HCT116 (cell line): ENCODE measurements around the gene NFATC2IP. TPM values are rescaled to one million over a fixed set of nuclear protein-coding genes. Genes with fewer than 3 reads are reported as not detected.

Experiments used
- ATAC-seq: fragments of 200-7000 bp; cut with Tn5 transposase; 2 replicates; pipeline ENCODE4 v1.9.1; 2020; ENCODE audit warnings: mild to moderate bottlenecking, moderate library complexity
- BruUV-seq: library from RNA; stranded (reverse); fragments of 400-500 nt; replicated peaks from 2 replicates; lab custom pipeline; 2021; lab: Mats Ljungman, UMichigan
- CTCF ChIA-PET: fragments of 300-600 bp; sonication (Branson Sonifier 250); formaldehyde crosslinking; loops from one replicate; lab custom pipeline; 2021; ENCODE audit warnings: antibody characterized with exemption; lab: Charles Lee
- POLR2A ChIA-PET: fragments of 300-600, 350-600 bp; sonication (Branson Sonifier 250); formaldehyde crosslinking; loops from one replicate; lab custom pipeline; 2021; ENCODE audit warnings: antibody characterized with exemption; lab: Charles Lee
- RAD21 ChIA-PET, 2 experiments: fragments of 300-600 bp; sonication (Branson Sonifier 250); formaldehyde crosslinking; loops; one replicate each; lab custom pipeline; 2023; ENCODE audit warnings: low total read pairs in 2 of 2; ENCODE audit not compliant: uncharacterized antibody in 2 of 2, unreplicated experiment in 2 of 2, low non-redundant PET in 1 of 2; lab: Charles Lee
- DNase-seq: peaks from one replicate; pipeline ENCODE4 v3.0.0-alpha.2; 2010; ENCODE audit warnings: low read depth, low spot score
- H2AFZ ChIP-seq: fragments of 200-600 bp; shearing (Covaris generic), sonication (generic); 2 replicates; pipeline ENCODE4 v1.6.1; 2017; ENCODE audit warnings: low read depth, mixed run types, mixed read lengths, antibody characterized with exemption, low read length; ENCODE audit not compliant: poor library complexity, severe bottlenecking
- H3K27ac ChIP-seq: 2 replicates; pipeline ENCODE4 v1.5.1; 2012; ENCODE audit warnings: low read depth, low read length
- H3K27me3 ChIP-seq: fragments of 200-600 bp; sonication (generic); 2 replicates; pipeline ENCODE4 v1.6.1; 2016; ENCODE audit warnings: mixed run types, low read length, mixed read lengths; ENCODE audit not compliant: insufficient read depth
- H3K36me3 ChIP-seq, 2 experiments: fragments of 200-500 bp in 1 of 2; fragments of 200-600 bp in 1 of 2; sonication (Bioruptor generic) in 1 of 2; sonication (generic) in 1 of 2; 2 replicates each; pipeline versions ENCODE4 v1.5.1 to v1.6.1; 2014 to 2016; ENCODE audit warnings: low read length in 2 of 2, inconsistent platforms in 1 of 2, mixed read lengths in 1 of 2, mixed run types in 1 of 2; ENCODE audit not compliant: insufficient read depth in 2 of 2, control insufficient read depth in 1 of 2
- H3K4me1 ChIP-seq, 2 experiments: fragments of 200-600 bp in 1 of 2; sonication (generic) in 1 of 2; 2 replicates each; pipeline versions ENCODE4 v1.5.1 to v1.6.1; 2012 to 2017; ENCODE audit warnings: low read length in 2 of 2, inconsistent platforms in 1 of 2, mild to moderate bottlenecking in 1 of 2, mixed read lengths in 1 of 2, mixed run types in 1 of 2, moderate library complexity in 1 of 2; ENCODE audit not compliant: insufficient read depth in 2 of 2, control insufficient read depth in 1 of 2
- H3K4me2 ChIP-seq: fragments of 200-600 bp; sonication (generic); 2 replicates; pipeline ENCODE4 v1.6.1; 2017; ENCODE audit warnings: mixed run types, low read length, mixed read lengths
- H3K4me3 ChIP-seq, 2 experiments: fragments of 200-600 bp in 1 of 2; sonication (generic) in 1 of 2; replicated peaks in 1 of 2; 2 replicates each; pipeline ENCODE4 v1.5.1; 2011 to 2016; ENCODE audit warnings: low read length in 2 of 2, control low read depth in 1 of 2, low read depth in 1 of 2, mild to moderate bottlenecking in 1 of 2, mixed read lengths in 1 of 2, mixed run types in 1 of 2
- H3K79me2 ChIP-seq: fragments of 200-600 bp; sonication (generic); 2 replicates; pipeline ENCODE4 v1.6.1; 2017; ENCODE audit warnings: mild to moderate bottlenecking, mixed run types, low read length, moderate library complexity, mixed read lengths; ENCODE audit not compliant: insufficient read depth
- H3K9ac ChIP-seq: fragments of 200-600 bp; sonication (generic); 2 replicates; pipeline ENCODE4 v1.6.1; 2016; ENCODE audit warnings: low read length, mixed read lengths
- H3K9me2 ChIP-seq: fragments of 200-600 bp; sonication (generic), shearing (Covaris generic); 2 replicates; pipeline ENCODE4 v1.6.1; 2017; ENCODE audit warnings: mixed run types, mild to moderate bottlenecking, moderate library complexity; ENCODE audit not compliant: insufficient read depth
- H3K9me3 ChIP-seq, 2 experiments: fragments of 200-500 bp in 1 of 2; fragments of 200-600 bp in 1 of 2; sonication (Bioruptor generic) in 1 of 2; sonication (generic) in 1 of 2; 2 replicates each; pipeline ENCODE4 v1.6.1; 2014 to 2017; ENCODE audit warnings: low read length in 2 of 2, mixed read lengths in 2 of 2, inconsistent platforms in 1 of 2, low read depth in 1 of 2, mild to moderate bottlenecking in 1 of 2, mixed run types in 1 of 2, moderate library complexity in 1 of 2; ENCODE audit not compliant: control insufficient read depth in 1 of 2, insufficient read depth in 1 of 2
- H4K20me1 ChIP-seq: fragments of 200-600 bp; sonication (generic), shearing (Covaris generic); 2 replicates; pipeline ENCODE4 v1.6.1; 2017; ENCODE audit warnings: mixed run types, mild to moderate bottlenecking, moderate library complexity; ENCODE audit not compliant: insufficient read depth
- CEBPB ChIP-seq: IDR thresholded peaks from 2 replicates; pipeline ENCODE4 v1.6.1; 2012; ENCODE audit warnings: low read depth
- CTCF ChIP-seq, 3 experiments: fragments of 200-600 bp in 1 of 3; sonication (generic) in 1 of 3; IDR thresholded peaks in 2 of 3; conservative IDR thresholded peaks in 1 of 3; 2 replicates each; pipeline ENCODE4 v1.5.1; 2012 to 2017; ENCODE audit warnings: low read depth in 2 of 3, low read length in 2 of 3, antibody characterized with exemption in 1 of 3, borderline replicate concordance in 1 of 3, control low read depth in 1 of 3, mild to moderate bottlenecking in 1 of 3, mixed read lengths in 1 of 3, mixed run types in 1 of 3, moderate library complexity in 1 of 3; ENCODE audit not compliant: insufficient read depth in 1 of 3
- ELF1 ChIP-seq: IDR thresholded peaks from 2 replicates; pipeline ENCODE4 v1.6.1; 2012; ENCODE audit warnings: low read depth, borderline replicate concordance
- EZH2 ChIP-seq: fragments of 200-600 bp; sonication (generic); IDR thresholded peaks from 2 replicates; pipeline ENCODE4 v1.6.1; 2017; ENCODE audit warnings: antibody characterized with exemption, mixed run types
- EZH2phosphoT487 ChIP-seq: fragments of 200-600 bp; IDR thresholded peaks from 2 replicates; pipeline ENCODE4 v1.6.1; 2018; ENCODE audit warnings: antibody characterized with exemption, borderline replicate concordance
- FOSL1 ChIP-seq: IDR thresholded peaks from 2 replicates; pipeline ENCODE4 v1.6.1; 2012; ENCODE audit warnings: low read depth
- JUND ChIP-seq: IDR thresholded peaks from 2 replicates; pipeline ENCODE4 v1.6.1; 2012
- MAX ChIP-seq: IDR thresholded peaks from 2 replicates; pipeline ENCODE4 v1.6.1; 2012
- POLR2AphosphoS5 ChIP-seq: IDR thresholded peaks from 2 replicates; pipeline ENCODE4 v1.6.1; 2011; ENCODE audit warnings: mild to moderate bottlenecking, low read depth, low read length, moderate library complexity
- RAD21 ChIP-seq: IDR thresholded peaks from 2 replicates; pipeline ENCODE4 v1.6.1; 2012; ENCODE audit warnings: low read depth, mild to moderate bottlenecking
- REST ChIP-seq: IDR thresholded peaks from 2 replicates; pipeline ENCODE4 v1.6.1; 2012; ENCODE audit warnings: low read depth
- SP1 ChIP-seq: IDR thresholded peaks from 2 replicates; pipeline ENCODE4 v1.6.1; 2012; ENCODE audit warnings: low read depth
- SRF ChIP-seq: IDR thresholded peaks from 2 replicates; pipeline ENCODE4 v1.6.1; 2012; ENCODE audit warnings: low read depth
- TCF7L2 ChIP-seq: IDR thresholded peaks from 2 replicates; pipeline ENCODE4 v1.7.0; 2011; ENCODE audit warnings: borderline replicate concordance, inconsistent platforms; ENCODE audit not compliant: insufficient read depth, insufficient read length; ENCODE audit errors: extremely low read depth
- intact Hi-C: fragments of 100-400 bp; cut with micrococcal nuclease; formaldehyde crosslinking; loops from 2 replicates; pipeline ENCODE4 v1.10.0; 2022
- total RNA-seq: library from RNA; stranded (reverse); gene quantifications from one replicate; pipeline ENCODE4 v1.2.1, GENCODE V29; 2021; ENCODE audit not compliant: unreplicated experiment

The NFATC2IP gene
- total RNA-seq, 1 experiment from 2014 or later = 41.4 TPM

GRCh38 chr16:28986492-28986891, 35.8 kb downstream of the NFATC2IP start:
- Histone ChIP-seq H3K9ac (no peak overlapping the region), H3K27ac (no peak overlapping the region), H2AFZ (no peak overlapping the region), H3K9me3 (no peaks in the 10 kb centered on the region; a peak in 1 of 4 replicates), H4K20me1 (no peaks in the 10 kb centered on the region), H3K4me2 (no peak overlapping the region), H3K36me3 (peaks cover 0 to 9% of the 10 kb centered on the region in 2 experiments; a peak in 2 of 4 replicates), H3K9me2 (no peaks in the 10 kb centered on the region), H3K79me2 (no peaks in the 10 kb centered on the region), H3K4me1 (no peaks in the 10 kb centered on the region), H3K4me3 (no peak overlapping the region), H3K27me3 (no peaks in the 10 kb centered on the region)
- DNase-seq (no peak), ATAC-seq (no peak)
- intact Hi-C loops = no loop called here
- ChIA-PET CTCF (interaction anchor here (1.0 kb wide), 1 partner anchor 13 kb away, joined by 3 read pairs; no protein-coding TSS in a partner anchor), RAD21 (no interaction called here), POLR2A (no interaction called here)
- no TSS peak for BruUV-seq
- no peak for TF ChIP-seq TCF7L2
- no peak for TF ChIP-seq POLR2AphosphoS5
- TF ChIP-seq SP1 = no peak
- no peak for TF ChIP-seq CEBPB
- no peak for TF ChIP-seq RAD21
- TF ChIP-seq FOSL1 = no peak
- TF ChIP-seq SRF = no peak

GRCh38 chr16:28987170-28987853, 36.6 kb downstream of the NFATC2IP start:
- no peaks in the 10 kb centered on the region for H3K9me3 ChIP-seq
- DNase-seq = no peak
- POLR2A ChIA-PET = no interaction called here
- no TSS peak for BruUV-seq
- no peak overlapping the region for H3K4me3 ChIP-seq
- no peaks in the 10 kb centered on the region for H4K20me1 ChIP-seq
- H3K9ac ChIP-seq = no peak overlapping the region
- intact Hi-C loops = no loop called here
- no peaks in the 10 kb centered on the region for H3K9me2 ChIP-seq
- ATAC-seq = no peak
- H3K27ac ChIP-seq = no peak overlapping the region
- H2AFZ ChIP-seq = no peak overlapping the region
- H3K4me1 ChIP-seq = no peaks in the 10 kb centered on the region
- H3K79me2 ChIP-seq = no peaks in the 10 kb centered on the region
- CTCF ChIA-PET = interaction anchor here (1.0 kb wide), 1 partner anchor 14 kb away, joined by 3 read pairs; no protein-coding TSS in a partner anchor
- no peaks in the 10 kb centered on the region for H3K27me3 ChIP-seq
- no peak overlapping the region for H3K4me2 ChIP-seq
- RAD21 ChIA-PET = no interaction called here
- TF ChIP-seq MAX (no peak), POLR2AphosphoS5 (no peak), EZH2phosphoT487 (no peak), EZH2 (no peak), CTCF (IDR thresholded peaks at IDR 0.05 in 2 of 3, conservative IDR thresholded peaks at IDR 0.05 in 1 of 3; ENCODE audit: borderline replicate concordance in 1 of 3, insufficient read depth in 1 of 3, low read depth in 2 of 3, low read length in 2 of 3) (no peak), ELF1 (no peak), REST (no peak), CEBPB (no peak), JUND (no peak)
- TF ChIP-seq, all 23 proteins: peak for 0
- peaks cover 0 to 1% of the 10 kb centered on the region in 2 experiments; a peak in 2 of 4 replicates for H3K36me3 ChIP-seq
